ENCODE data around the gene DOK7.
A peak's percentile ranks its signal among the peaks of the same experiment; 100 is the strongest.

The DOK7 gene

GRCh38 chr4:3523146-3523627 lies 60.1 kb downstream of the DOK7 start:
- no peak for TF ChIP-seq CTCF (conservative IDR thresholded peaks at IDR 0.05; ENCODE audit: low read depth, low read length)
- DNase-seq (ENCODE audit: low read depth), result no peak
- H3K4me3 ChIP-seq (ENCODE audit: low read depth, low read length), result no peak overlapping the region

- no peak for DNase-seq (ENCODE audit: low read depth)
- TF ChIP-seq CTCF (conservative IDR thresholded peaks at IDR 0.05; ENCODE audit: low read depth, low read length), result no peak
- H3K4me3 ChIP-seq (ENCODE audit: low read depth, low read length), result no peak overlapping the region
These were observed 60.6 kb downstream of the DOK7 start for GRCh38 chr4:3523628-3524221.

- H3K4me3 ChIP-seq (ENCODE audit: low read depth, low read length), result no peak overlapping the region
- DNase-seq (ENCODE audit: low read depth), result no peak
- no peak for TF ChIP-seq CTCF (conservative IDR thresholded peaks at IDR 0.05; ENCODE audit: low read depth, low read length)
These were observed 61.2 kb downstream of the DOK7 start for GRCh38 chr4:3524349-3524748.

- DNase-seq (ENCODE audit: low read depth), result peak; percentile 5
- H3K4me3 ChIP-seq (ENCODE audit: low read depth, low read length), result no peak overlapping the region
- no peak for TF ChIP-seq CTCF (conservative IDR thresholded peaks at IDR 0.05; ENCODE audit: low read depth, low read length)
These were observed 61.8 kb downstream of the DOK7 start for GRCh38 chr4:3524920-3525319.

GRCh38 chr4:3525532-3526430 lies 62.7 kb downstream of the DOK7 start:
- no peak for TF ChIP-seq CTCF (conservative IDR thresholded peaks at IDR 0.05; ENCODE audit: low read depth, low read length)
- no peak for DNase-seq (ENCODE audit: low read depth)
- no peak overlapping the region for H3K4me3 ChIP-seq (ENCODE audit: low read depth, low read length)

- no peak for DNase-seq (ENCODE audit: low read depth)
- no peak overlapping the region for H3K4me3 ChIP-seq (ENCODE audit: low read depth, low read length)
- no peak for TF ChIP-seq CTCF (conservative IDR thresholded peaks at IDR 0.05; ENCODE audit: low read depth, low read length)
These were observed 63.4 kb downstream of the DOK7 start for GRCh38 chr4:3526456-3526855.
